SJSA1 (cell line): ENCODE measurements around the gene TMC2. TPM values are rescaled to one million over a fixed set of nuclear protein-coding genes. Genes with fewer than 3 reads are reported as not detected.

Source experiments
- DNase-seq, 2 experiments: peaks; one replicate each; pipeline ENCODE4 v3.0.0-alpha.2; 2015 to 2020; ENCODE audit warnings: low spot score in 2 of 2, low read depth in 1 of 2
- H3K27ac ChIP-seq: fragments of 250-450 bp; sonication (Bioruptor Pico); 2 replicates; pipeline ENCODE4 v1.5.1; 2020; ENCODE audit warnings: mild to moderate bottlenecking, moderate library complexity
- H3K27me3 ChIP-seq: fragments of 250-450 bp; sonication (Bioruptor Pico); replicated peaks from 2 replicates; pipeline ENCODE4 v1.5.1; 2020; ENCODE audit warnings: mild to moderate bottlenecking, moderate library complexity
- H3K36me3 ChIP-seq: fragments of 250-450 bp; sonication (Bioruptor Pico); 2 replicates; pipeline ENCODE4 v1.5.1; 2020; ENCODE audit warnings: mild to moderate bottlenecking
- H3K4me1 ChIP-seq: fragments of 250-450 bp; sonication (Bioruptor Pico); replicated peaks from 2 replicates; pipeline ENCODE4 v1.6.1; 2021; ENCODE audit warnings: mild to moderate bottlenecking
- H3K4me3 ChIP-seq: fragments of 250-450 bp; sonication (Bioruptor Pico); 2 replicates; pipeline ENCODE4 v1.5.1; 2020; ENCODE audit warnings: mild to moderate bottlenecking
- H3K9me3 ChIP-seq: fragments of 250-450 bp; sonication (Bioruptor Pico); replicated peaks from 2 replicates; pipeline ENCODE4 v1.5.1; 2020; ENCODE audit warnings: mild to moderate bottlenecking
- total RNA-seq: library from RNA; depleted of rRNA; stranded (reverse); fragments of >200 nt; shearing (Covaris generic); gene quantifications from 2 replicates; pipeline ENCODE4 v1.2.3, GENCODE V29; 2014; rRNA removed

Gene TMC2
- total RNA-seq, 1 experiment from 2014 or later, result not detected

DNA sequence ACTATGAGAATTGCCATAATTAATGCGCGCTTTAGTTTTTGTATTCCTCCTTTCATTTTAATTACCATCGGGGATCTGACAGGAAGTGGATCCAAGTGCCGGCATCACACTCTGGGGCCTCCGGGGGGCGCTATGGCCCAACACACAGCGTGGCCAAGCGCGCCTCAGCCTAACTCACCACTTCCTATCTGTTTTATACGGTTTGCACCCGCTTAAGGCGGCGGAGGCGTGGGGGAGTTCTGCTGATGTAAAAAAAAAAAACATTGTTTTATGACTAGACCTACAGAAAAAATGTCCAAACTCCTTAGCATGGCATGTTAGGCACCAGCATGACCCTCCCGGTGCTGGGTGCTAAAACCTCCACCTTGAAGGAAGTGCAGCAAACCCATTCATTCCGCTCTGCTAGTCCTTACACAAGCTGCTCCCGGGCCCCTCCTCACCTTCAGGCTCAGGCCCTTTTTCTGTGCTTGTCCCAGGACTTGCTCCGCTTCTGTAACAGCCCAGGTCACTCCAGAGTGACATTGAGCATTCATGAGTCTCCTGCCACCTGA, 151.7 kb downstream of the TMC2 start:
- Histone ChIP-seq H3K4me3 (no peak overlapping the region), H3K36me3 (no peaks in the 10 kb centered on the region), H3K27ac (no peak overlapping the region), H3K4me1 (peaks cover 5% of the 10 kb centered on the region), H3K27me3 (peaks cover 17% of the 10 kb centered on the region), H3K9me3 (no peaks in the 10 kb centered on the region)
- DNase-seq, result no peak

DNA sequence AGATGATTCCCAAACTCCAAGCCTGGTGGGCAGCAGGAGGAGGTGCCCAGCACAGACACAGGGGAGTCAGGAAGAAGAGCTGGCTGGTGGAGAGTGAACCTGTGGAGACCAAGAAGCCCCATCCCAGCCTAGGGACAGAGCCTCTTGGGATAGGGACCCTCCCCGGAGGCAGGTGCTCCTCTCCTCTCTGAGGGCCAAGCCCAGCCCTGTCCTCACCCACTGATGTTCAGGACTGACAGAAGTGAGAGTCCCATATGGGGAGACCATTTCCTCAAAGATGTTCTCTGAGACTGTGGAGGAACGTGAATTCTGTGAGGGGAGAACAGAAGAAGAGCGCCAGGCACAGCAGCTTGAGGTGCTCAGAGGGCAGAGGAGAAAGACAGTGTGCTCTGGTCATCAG, 153.8 kb downstream of the TMC2 start:
- no peak for DNase-seq
- H3K4me1 ChIP-seq, result peaks cover 11% of the 10 kb centered on the region
- no peaks in the 10 kb centered on the region for H3K36me3 ChIP-seq
- H3K9me3 ChIP-seq, result no peaks in the 10 kb centered on the region
- no peak overlapping the region for H3K27ac ChIP-seq
- H3K4me3 ChIP-seq, result no peak overlapping the region
- peaks cover 31% of the 10 kb centered on the region for H3K27me3 ChIP-seq

DNA sequence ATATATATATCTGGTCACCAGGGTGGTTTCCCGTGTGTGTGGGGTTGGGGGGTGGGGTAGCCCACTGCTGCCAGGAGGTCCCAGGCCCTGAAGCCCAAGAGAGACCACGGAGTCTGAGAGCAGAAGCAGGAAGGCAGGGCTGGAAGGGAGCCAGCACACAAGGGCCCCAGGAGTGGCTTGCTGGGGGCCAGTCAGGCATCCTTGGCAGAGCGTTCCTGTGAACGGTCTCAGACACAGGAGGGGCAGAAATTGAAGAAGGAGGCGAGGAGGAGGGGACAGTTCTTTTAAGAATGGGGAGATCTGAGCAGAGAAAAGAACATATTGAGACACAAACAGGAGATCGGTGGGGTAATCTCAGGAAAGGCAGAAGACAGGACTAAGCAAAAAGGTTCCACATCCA, 154.3 kb downstream of the TMC2 start:
- H3K36me3 ChIP-seq, result no peaks in the 10 kb centered on the region
- no peak overlapping the region for H3K4me3 ChIP-seq
- no peak overlapping the region for H3K27ac ChIP-seq
- H3K9me3 ChIP-seq, result no peaks in the 10 kb centered on the region
- H3K27me3 ChIP-seq, result peaks cover 31% of the 10 kb centered on the region
- H3K4me1 ChIP-seq, result peaks cover 11% of the 10 kb centered on the region
- DNase-seq, result no peak

DNA sequence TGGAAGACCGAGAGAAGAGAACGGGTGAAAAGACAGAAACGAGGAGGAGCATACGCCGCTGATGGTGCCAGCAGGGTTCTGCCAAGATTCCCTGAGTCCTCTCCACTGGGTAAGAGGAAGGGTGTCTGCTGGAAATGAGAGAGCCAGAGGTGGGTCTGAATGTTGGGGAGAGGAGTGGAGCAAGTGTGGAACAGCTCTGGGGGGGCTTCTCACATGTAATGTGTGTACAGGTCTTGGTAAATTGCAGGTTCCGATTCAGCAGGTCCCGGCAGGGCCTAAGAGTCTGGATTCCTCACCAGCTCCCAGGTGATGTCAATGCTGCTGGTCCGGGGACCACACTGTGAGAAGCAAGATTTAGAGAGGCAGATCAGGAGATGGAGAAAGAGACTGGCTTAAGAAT, 154.8 kb downstream of the TMC2 start:
- DNase-seq, result no peak
- H3K4me3 ChIP-seq, result no peak overlapping the region
- H3K4me1 ChIP-seq, result peaks cover 11% of the 10 kb centered on the region
- H3K27ac ChIP-seq, result no peak overlapping the region
- no peaks in the 10 kb centered on the region for H3K36me3 ChIP-seq
- no peaks in the 10 kb centered on the region for H3K9me3 ChIP-seq
- peaks cover 31% of the 10 kb centered on the region for H3K27me3 ChIP-seq

Other genes with a start within 250 kb of the TMC2 start
- 4.2 and 5.3 TPM in 2 replicates for gene TGM3, start 240.6 kb upstream of the TMC2 start, total RNA-seq
- not detected in 2 replicates for gene TGM6, start 155.7 kb upstream of the TMC2 start, total RNA-seq
- gene SNRPB, start 65.8 kb upstream of the TMC2 start, total RNA-seq, result 876 and 883 TPM in 2 replicates
- gene ZNF343, start 27.7 kb upstream of the TMC2 start, total RNA-seq, result 6.9 and 8.4 TPM in 2 replicates
- gene NOP56, start 116.1 kb downstream of the TMC2 start, total RNA-seq, result 218 and 228 TPM in 2 replicates
- 161 and 211 TPM in 2 replicates for gene IDH3B, start 127.6 kb downstream of the TMC2 start, total RNA-seq
- 4.0 and 4.4 TPM in 2 replicates for gene EBF4, start 156.2 kb downstream of the TMC2 start, total RNA-seq